Measurements from ENCODE around the gene LRPPRC.

Gene LRPPRC

GRCh38 chr2:43941966-43942365, 53.8 kb downstream of the LRPPRC start:
- DNase-seq (ENCODE audit: extremely low read depth, insufficient read length) = no peak
- TF ChIP-seq, protein P1, sequence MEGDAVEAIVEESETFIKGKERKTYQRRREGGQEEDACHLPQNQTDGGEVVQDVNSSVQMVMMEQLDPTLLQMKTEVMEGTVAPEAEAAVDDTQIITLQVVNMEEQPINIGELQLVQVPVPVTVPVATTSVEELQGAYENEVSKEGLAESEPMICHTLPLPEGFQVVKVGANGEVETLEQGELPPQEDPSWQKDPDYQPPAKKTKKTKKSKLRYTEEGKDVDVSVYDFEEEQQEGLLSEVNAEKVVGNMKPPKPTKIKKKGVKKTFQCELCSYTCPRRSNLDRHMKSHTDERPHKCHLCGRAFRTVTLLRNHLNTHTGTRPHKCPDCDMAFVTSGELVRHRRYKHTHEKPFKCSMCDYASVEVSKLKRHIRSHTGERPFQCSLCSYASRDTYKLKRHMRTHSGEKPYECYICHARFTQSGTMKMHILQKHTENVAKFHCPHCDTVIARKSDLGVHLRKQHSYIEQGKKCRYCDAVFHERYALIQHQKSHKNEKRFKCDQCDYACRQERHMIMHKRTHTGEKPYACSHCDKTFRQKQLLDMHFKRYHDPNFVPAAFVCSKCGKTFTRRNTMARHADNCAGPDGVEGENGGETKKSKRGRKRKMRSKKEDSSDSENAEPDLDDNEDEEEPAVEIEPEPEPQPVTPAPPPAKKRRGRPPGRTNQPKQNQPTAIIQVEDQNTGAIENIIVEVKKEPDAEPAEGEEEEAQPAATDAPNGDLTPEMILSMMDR (IDR thresholded peaks at IDR 0.05; ENCODE audit: insufficient read depth, low read length, poor library complexity, severe bottlenecking) = no peak
- Histone ChIP-seq H3K36me3 (ENCODE audit: control insufficient read depth, insufficient read depth, low read length) (peaks cover 14% of the 10 kb centered on the region), H3K27me3 (replicated peaks; ENCODE audit: control insufficient read depth, insufficient read depth, low read length) (no peaks in the 10 kb centered on the region), H3K4me3 (replicated peaks; ENCODE audit: low read depth, low read length) (no peak overlapping the region)

GRCh38 chr2:43941359-43941758, 54.4 kb downstream of the LRPPRC start:
- H3K4me3 ChIP-seq (replicated peaks; ENCODE audit: low read depth, low read length) = no peak overlapping the region
- TF ChIP-seq, protein P1 (IDR thresholded peaks at IDR 0.05; ENCODE audit: insufficient read depth, low read length, poor library complexity, severe bottlenecking) = no peak
- no peak for DNase-seq (ENCODE audit: extremely low read depth, insufficient read length)
- H3K27me3 ChIP-seq (replicated peaks; ENCODE audit: control insufficient read depth, insufficient read depth, low read length) = no peaks in the 10 kb centered on the region
- H3K36me3 ChIP-seq (ENCODE audit: control insufficient read depth, insufficient read depth, low read length) = peaks cover 14% of the 10 kb centered on the region

DNA sequence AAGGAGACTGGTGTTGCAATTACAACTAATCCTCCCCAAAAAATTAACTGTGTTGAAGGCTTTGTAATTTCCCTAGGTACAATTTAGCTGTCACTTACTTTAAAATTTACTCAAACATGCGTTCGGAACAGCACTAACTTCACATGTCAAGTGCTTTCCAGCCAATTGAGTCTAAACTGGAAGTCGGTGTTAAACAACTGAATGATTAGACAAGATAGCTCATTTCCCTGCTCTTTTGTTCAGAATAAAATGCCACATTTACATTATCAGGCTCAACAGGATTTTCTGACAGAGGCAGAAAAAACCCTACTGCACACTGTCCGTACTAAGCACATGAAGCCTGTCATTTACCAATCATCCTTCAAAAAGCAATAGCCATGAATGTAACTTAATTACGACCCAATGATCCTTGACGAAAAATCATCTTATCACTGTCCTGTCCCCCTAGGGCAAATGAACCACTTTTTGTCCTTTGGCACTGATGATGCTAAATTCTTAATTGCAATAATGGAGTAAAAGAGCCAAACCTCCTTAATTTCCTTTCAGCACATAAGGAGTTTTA, 56.0 kb downstream of the LRPPRC start:
- peaks cover 9% of the 10 kb centered on the region for H3K36me3 ChIP-seq (ENCODE audit: control insufficient read depth, insufficient read depth, low read length)
- TF ChIP-seq, protein P1 (IDR thresholded peaks at IDR 0.05; ENCODE audit: insufficient read depth, low read length, poor library complexity, severe bottlenecking) = no peak
- DNase-seq (ENCODE audit: extremely low read depth, insufficient read length) = no peak
- H3K27me3 ChIP-seq (replicated peaks; ENCODE audit: control insufficient read depth, insufficient read depth, low read length) = no peaks in the 10 kb centered on the region
- H3K4me3 ChIP-seq (replicated peaks; ENCODE audit: low read depth, low read length) = no peak overlapping the region

DNA sequence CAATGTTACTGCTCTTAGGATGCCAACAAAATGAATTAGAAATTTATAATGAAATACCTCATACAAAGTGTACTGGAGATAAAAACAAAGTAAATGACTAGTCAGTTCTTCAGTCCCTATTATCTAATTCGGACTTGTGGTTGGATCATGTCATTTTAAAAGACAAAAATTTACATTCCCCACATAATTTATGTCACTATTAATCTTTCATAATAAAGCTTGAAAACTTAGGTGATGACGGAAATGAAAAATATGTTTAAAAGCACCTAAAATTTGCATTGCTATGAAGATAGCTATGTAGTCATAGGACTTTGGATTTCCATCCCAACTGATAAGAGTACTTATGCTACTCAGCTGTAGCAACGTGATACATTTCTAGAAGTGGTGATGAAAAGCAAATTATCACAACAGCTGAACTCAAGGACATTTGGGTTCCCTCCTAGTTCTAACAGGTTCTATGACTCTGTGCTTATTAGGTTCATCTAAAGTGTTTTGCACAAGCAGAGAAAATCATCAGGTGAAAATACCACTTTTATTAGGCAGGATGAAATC, 58.4 kb downstream of the LRPPRC start:
- peaks cover 2% of the 10 kb centered on the region for H3K36me3 ChIP-seq (ENCODE audit: control insufficient read depth, insufficient read depth, low read length)
- no peak overlapping the region for H3K4me3 ChIP-seq (replicated peaks; ENCODE audit: low read depth, low read length)
- no peak for DNase-seq (ENCODE audit: extremely low read depth, insufficient read length)
- H3K27me3 ChIP-seq (replicated peaks; ENCODE audit: control insufficient read depth, insufficient read depth, low read length) = no peaks in the 10 kb centered on the region
- TF ChIP-seq, protein P1 (IDR thresholded peaks at IDR 0.05; ENCODE audit: insufficient read depth, low read length, poor library complexity, severe bottlenecking) = no peak

DNA sequence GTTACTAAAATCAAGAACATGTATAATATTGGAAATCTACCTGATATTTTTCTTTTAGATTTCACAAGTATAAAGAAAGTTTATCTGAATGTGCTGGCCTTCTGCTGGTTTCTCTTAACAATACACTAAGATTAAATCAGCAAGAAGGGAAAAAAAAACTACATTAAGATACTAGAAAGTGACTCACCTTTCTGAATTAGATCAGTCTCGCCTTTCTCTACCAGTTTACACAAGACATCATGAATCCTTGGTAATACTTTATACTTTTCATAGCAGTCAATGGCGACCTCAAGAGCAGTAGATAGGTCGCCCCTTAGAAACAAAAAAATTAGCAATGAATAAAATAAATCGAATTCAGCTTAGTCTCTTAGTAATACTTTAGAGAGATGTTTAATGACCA, 61.2 kb downstream of the LRPPRC start:
- Histone ChIP-seq H3K4me3 (replicated peaks; ENCODE audit: low read depth, low read length) (no peak overlapping the region), H3K36me3 (ENCODE audit: control insufficient read depth, insufficient read depth, low read length) (peaks cover 2% of the 10 kb centered on the region), H3K27me3 (replicated peaks; ENCODE audit: control insufficient read depth, insufficient read depth, low read length) (no peaks in the 10 kb centered on the region)
- TF ChIP-seq, protein P1 (IDR thresholded peaks at IDR 0.05; ENCODE audit: insufficient read depth, low read length, poor library complexity, severe bottlenecking) = no peak
- no peak for DNase-seq (ENCODE audit: extremely low read depth, insufficient read length)

- no peak overlapping the region for H3K4me3 ChIP-seq (replicated peaks; ENCODE audit: low read depth, low read length)
- H3K36me3 ChIP-seq (ENCODE audit: control insufficient read depth, insufficient read depth, low read length) = peaks cover 2% of the 10 kb centered on the region
- TF ChIP-seq, protein P1 (IDR thresholded peaks at IDR 0.05; ENCODE audit: insufficient read depth, low read length, poor library complexity, severe bottlenecking) = no peak
- DNase-seq (ENCODE audit: extremely low read depth, insufficient read length) = no peak
- H3K27me3 ChIP-seq (replicated peaks; ENCODE audit: control insufficient read depth, insufficient read depth, low read length) = no peaks in the 10 kb centered on the region
Observed at GRCh38 chr2:43931293-43931692, 64.5 kb downstream of the LRPPRC start.

All from GM06990 (cell line).